SK-N-MC (cell line): ENCODE measurements around the gene SPSB1.

Experiments
- DNase-seq: peaks from one replicate; pipeline ENCODE4 v3.0.0-alpha.2; 2011; ENCODE audit warnings: low read depth, low spot score
- H3K27ac ChIP-seq: fragments of 200-600 bp; sonication (generic); 2 replicates; pipeline ENCODE4 v1.5.1; 2016; ENCODE audit warnings: mixed run types
- H3K36me3 ChIP-seq: fragments of 200-600 bp; sonication (generic); 2 replicates; pipeline ENCODE4 v1.6.1; 2017; ENCODE audit warnings: antibody characterized with exemption, low read length, mixed read lengths; ENCODE audit not compliant: insufficient read depth
- H3K4me3 ChIP-seq: fragments of 200-600 bp; sonication (generic); 2 replicates; pipeline ENCODE4 v1.5.1; 2016
- H3K9ac ChIP-seq: fragments of 200-600 bp; sonication (generic); 2 replicates; pipeline ENCODE4 v1.8.0; 2017; ENCODE audit warnings: mixed run types, mixed read lengths; ENCODE audit not compliant: insufficient read length
- H3K9me3 ChIP-seq: fragments of 200-600 bp; sonication (generic); 2 replicates; pipeline ENCODE4 v1.6.1; 2017; ENCODE audit warnings: low read depth, mild to moderate bottlenecking, antibody characterized with exemption, low read length, moderate library complexity, mixed read lengths
- EZH2 ChIP-seq: fragments of 200-600 bp; sonication (generic); IDR thresholded peaks from one replicate; pipeline ENCODE4 v1.6.1; 2017; ENCODE audit warnings: antibody characterized with exemption
- FOXP2 ChIP-seq: optimal IDR thresholded peaks from 2 replicates; pipeline ENCODE3; 2011; ENCODE audit warnings: mild to moderate bottlenecking, moderate library complexity; ENCODE audit not compliant: insufficient read depth; ENCODE audit errors: extremely low read length, control extremely low read depth
- POLR2AphosphoS5 ChIP-seq: IDR thresholded peaks from 2 replicates; pipeline ENCODE4 v1.6.1; 2012; ENCODE audit warnings: mild to moderate bottlenecking, low read depth, low read length, borderline replicate concordance

Gene SPSB1

DNA sequence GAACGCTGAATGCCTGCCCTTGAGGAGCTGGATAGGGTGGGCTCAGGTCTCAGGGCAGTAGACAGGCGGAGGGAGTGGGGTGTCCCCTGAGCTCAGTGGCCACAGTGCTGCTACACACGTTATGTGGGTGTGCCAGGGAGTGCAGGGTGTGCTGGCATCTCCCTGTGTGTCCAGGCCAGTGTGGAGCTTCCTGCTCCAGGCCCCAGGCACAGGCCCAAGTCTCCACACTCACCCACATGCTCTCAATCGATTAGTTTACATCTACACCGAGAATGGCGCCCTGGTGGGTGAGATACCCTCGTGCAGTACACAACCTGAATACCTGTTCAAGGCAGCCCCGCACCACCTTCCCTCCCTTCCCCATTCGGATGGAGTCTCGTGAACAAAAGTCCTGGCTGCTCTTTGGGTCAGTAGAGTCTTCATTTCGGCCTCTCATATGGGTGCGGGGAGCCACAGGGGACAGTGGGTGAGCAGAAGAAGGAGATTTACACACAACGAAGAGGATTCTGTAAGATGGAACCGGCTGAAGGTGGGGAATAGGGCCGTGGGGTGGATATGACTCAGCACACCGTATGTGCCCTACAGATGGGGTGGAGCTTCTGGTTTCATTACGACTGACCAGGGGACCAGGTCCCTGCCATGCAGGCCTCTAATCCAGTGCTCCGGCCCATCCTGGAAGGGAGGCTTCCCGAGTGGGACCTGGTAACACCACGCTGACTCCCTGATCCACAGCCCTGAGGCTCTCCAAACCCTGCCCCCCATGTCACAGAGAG, 93.3 kb downstream of the SPSB1 start:
- DNase-seq = no peak

DNA sequence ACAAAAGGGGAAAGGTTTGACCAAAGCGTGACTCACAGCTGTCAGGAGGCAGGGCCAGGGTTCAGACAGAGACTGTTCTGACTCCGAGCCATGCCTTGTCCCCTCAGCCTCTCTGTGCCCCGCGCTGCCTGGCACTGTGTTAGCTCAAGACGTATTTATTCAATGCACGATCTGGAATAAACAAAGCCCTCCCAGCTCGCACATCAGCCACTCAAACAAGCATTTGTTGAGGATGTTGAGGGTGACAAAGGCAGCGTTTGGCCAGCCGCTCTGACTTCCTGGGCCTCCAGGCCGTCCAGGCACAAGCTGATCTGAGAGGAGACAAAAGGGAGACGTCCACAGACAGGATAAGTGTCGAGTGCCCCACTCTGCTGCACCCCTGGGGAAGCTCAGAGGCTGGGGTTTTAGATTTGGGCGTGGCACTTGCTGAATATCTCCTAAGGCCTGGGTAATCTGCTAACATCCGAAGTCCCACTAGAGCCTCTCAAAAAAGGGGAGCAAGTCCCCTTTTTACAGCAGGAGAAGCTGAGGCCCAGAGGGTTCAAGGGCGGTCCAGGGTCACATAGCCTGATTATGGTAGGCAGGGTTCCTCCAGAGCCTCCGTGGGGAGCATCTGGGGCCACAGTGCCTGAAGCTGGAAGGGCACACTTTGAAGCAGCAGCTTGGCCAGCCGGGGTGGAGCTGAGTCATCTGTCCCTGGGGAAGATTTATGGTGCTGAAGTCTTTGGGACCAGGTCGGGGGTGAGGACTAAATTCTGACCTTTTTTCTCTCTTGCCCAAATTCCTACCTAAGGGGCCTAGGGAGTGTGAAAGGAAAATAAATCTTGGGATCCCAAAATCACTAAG, 95.9 kb downstream of the SPSB1 start:
- no peaks in the 10 kb centered on the region for H3K36me3 ChIP-seq
- H3K9ac ChIP-seq = no peak overlapping the region
- no peak for TF ChIP-seq EZH2
- no peak for TF ChIP-seq POLR2AphosphoS5
- TF ChIP-seq FOXP2 = no peak
- no peak for DNase-seq
- H3K4me3 ChIP-seq = no peak overlapping the region
- H3K27ac ChIP-seq = no peak overlapping the region
- no peaks in the 10 kb centered on the region for H3K9me3 ChIP-seq

More for the DNA sequence above, 93.3 kb downstream of the SPSB1 start:
- TF ChIP-seq POLR2AphosphoS5 (no peak), FOXP2 (no peak), EZH2 (no peak)
- Histone ChIP-seq H3K9me3 (no peaks in the 10 kb centered on the region), H3K27ac (no peak overlapping the region), H3K9ac (no peak overlapping the region), H3K4me3 (no peak overlapping the region), H3K36me3 (no peaks in the 10 kb centered on the region)

DNA sequence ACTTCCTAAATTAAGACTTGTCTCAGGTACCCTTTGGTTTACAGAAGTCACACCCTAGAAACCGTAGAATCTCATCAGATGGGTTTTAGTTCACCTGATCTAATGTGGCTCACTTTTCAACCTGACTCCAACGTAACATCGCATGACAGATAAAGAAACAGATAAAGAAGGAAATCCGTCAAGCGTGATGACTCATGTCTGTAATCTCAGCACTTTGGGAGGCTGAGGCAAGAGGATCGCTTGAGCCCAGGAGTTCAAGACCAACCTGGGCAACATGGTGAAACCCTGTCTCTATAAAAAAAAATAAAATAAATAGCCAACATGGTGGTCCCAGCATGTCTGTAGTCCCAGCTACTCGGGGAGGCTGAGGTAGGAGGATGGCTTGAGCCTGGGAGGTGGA, 97.3 kb downstream of the SPSB1 start:
- H3K4me3 ChIP-seq = no peak overlapping the region
- H3K27ac ChIP-seq = no peak overlapping the region
- TF ChIP-seq POLR2AphosphoS5 (no peak), FOXP2 (no peak), EZH2 (no peak)
- no peaks in the 10 kb centered on the region for H3K9me3 ChIP-seq
- no peak overlapping the region for H3K9ac ChIP-seq
- no peak for DNase-seq
- H3K36me3 ChIP-seq = no peaks in the 10 kb centered on the region

DNA sequence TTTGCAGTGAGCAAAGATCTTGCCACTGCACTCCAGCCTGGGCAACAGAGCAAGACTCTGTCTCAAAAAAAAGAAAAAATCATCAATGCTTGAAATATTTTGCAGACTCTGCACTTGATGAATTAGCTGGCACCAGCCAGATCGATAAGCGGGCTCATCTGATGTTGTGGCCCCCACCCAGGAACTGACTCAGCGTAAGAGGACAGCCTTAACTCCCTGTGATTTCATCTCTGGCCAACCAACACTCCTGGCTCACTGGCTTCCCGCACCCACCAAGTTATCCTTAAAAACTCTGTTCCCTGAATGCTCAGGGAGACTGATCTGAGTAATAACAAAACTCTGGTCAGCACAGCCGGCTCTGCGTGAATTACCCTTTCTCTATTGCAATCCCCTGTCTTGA, 98.9 kb downstream of the SPSB1 start:
- TF ChIP-seq POLR2AphosphoS5 (no peak), FOXP2 (no peak), EZH2 (no peak)
- DNase-seq = no peak
- H3K27ac ChIP-seq = no peak overlapping the region

DNA sequence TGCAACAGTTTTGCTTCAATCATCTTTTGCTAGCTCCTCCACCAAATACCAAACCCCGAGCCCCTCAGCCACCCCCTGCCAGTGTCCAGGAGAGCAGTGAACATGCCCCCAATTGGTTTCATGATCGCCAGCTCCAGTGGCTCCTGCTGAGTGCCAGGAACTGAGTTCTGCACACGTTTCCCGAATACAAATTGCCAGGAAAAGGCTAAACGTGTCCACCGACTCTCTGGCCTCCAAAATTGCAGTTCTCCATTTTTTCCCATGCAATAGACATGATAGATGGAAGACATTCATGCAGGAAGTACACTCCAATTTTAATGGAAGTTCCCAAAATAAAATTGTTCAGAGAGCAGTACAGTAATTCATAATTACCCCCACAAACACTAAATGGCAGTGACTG, 101.3 kb downstream of the SPSB1 start:
- Histone ChIP-seq H3K9ac (no peak overlapping the region), H3K36me3 (no peaks in the 10 kb centered on the region), H3K27ac (no peak overlapping the region), H3K4me3 (no peak overlapping the region), H3K9me3 (no peaks in the 10 kb centered on the region)
- no peak for TF ChIP-seq EZH2
- no peak for TF ChIP-seq FOXP2
- no peak for TF ChIP-seq POLR2AphosphoS5
- no peak for DNase-seq

More for the DNA sequence above, 98.9 kb downstream of the SPSB1 start:
- Histone ChIP-seq H3K9me3 (no peaks in the 10 kb centered on the region), H3K36me3 (no peaks in the 10 kb centered on the region), H3K9ac (no peak overlapping the region), H3K4me3 (no peak overlapping the region)

DNA sequence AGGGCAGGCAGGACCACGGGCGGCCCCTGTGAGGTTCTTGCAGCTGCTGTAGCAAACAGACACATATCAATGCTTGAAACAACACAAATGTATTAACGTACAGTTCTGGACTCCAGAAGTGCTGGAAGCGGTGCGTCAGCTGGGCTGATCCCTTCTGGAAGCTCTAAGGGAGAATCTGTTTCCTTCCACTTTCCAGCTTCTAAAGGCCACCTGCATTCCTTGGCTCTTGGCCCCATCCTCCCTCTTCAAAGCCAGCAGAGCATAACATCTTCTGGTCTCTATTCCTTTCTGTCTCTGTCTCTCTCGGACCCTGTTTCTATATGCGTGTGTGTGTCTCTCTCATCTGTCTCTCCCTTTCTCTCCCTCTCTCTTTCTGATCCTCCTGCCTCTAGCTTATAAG, 102.3 kb downstream of the SPSB1 start:
- Histone ChIP-seq H3K36me3 (no peaks in the 10 kb centered on the region), H3K9me3 (no peaks in the 10 kb centered on the region), H3K27ac (no peak overlapping the region), H3K9ac (no peak overlapping the region), H3K4me3 (no peak overlapping the region)
- TF ChIP-seq POLR2AphosphoS5 (no peak), FOXP2 (no peak), EZH2 (no peak)
- no peak for DNase-seq

DNA sequence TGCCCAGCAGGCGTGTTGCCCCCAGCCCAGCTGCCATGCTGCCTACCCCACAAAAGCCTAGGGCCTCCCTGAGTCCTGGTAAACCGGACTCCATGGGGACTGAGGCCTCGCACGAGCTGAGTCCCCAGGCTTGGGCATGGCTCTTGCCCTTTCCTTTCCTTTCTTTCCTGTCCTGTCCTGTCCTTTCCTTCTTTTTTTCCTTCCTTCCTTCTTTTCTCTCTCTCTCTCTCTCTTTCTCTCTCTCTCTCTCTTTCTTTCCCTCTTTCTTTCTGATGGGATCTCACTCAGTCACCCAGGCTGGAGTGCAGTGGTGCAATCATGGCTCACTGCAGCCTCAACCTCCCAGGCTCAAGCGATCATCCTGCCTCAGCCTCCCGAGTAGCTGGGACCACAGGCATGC, 104.4 kb downstream of the SPSB1 start:
- no peak overlapping the region for H3K9ac ChIP-seq
- DNase-seq = no peak
- no peak overlapping the region for H3K4me3 ChIP-seq
- no peak overlapping the region for H3K27ac ChIP-seq
- H3K36me3 ChIP-seq = no peaks in the 10 kb centered on the region
- no peaks in the 10 kb centered on the region for H3K9me3 ChIP-seq
- TF ChIP-seq EZH2 = no peak
- no peak for TF ChIP-seq POLR2AphosphoS5
- no peak for TF ChIP-seq FOXP2

DNA sequence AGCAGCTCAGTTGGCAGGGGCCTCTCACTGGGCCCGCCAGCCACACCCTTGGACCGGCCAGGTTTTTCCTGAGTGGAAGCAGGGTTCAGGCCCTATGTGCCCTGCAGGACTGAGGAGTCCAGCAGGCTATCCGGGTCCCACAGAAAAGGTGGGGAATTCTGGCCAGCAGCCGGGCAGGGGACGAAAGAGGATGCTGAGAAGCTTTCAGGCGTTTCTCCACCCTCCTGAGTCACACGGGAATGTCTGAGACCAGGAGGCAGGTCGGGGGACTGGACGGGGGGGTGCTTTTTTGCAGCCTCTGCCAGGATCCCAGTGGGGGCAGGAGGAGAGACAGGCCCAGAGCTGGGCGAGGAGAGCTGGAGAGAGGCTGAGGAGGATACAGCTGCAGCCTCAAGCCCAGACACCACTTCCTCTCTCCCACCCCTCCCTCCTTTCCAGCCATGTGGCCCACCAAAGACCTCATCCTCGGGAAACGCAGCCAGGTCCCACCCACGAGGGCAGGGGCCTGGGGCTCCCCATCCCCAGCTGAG, 105.4 kb downstream of the SPSB1 start:
- Histone ChIP-seq H3K27ac (no peak overlapping the region), H3K4me3 (no peak overlapping the region), H3K9me3 (no peaks in the 10 kb centered on the region), H3K9ac (no peak overlapping the region), H3K36me3 (no peaks in the 10 kb centered on the region)
- no peak for DNase-seq
- no peak for TF ChIP-seq POLR2AphosphoS5
- no peak for TF ChIP-seq EZH2
- no peak for TF ChIP-seq FOXP2
